OCI-LY7 (cell line): ENCODE results near the gene CA5A.

Source experiments
- EZH2phosphoT487 ChIP-seq: fragments of 200-600 bp; sonication (generic); IDR thresholded peaks from 2 replicates; pipeline ENCODE4 v1.6.1; 2018; ENCODE audit warnings: low read depth, borderline replicate concordance, mild to moderate bottlenecking, mixed run types, antibody characterized with exemption, low read length, moderate library complexity, mixed read lengths
- TF ChIP-seq, protein P1 (sequence below): fragments of 200-600 bp; sonication (generic); conservative IDR thresholded peaks from 2 replicates; pipeline ENCODE4 v1.5.1; 2014; ENCODE audit warnings: mild to moderate bottlenecking, antibody characterized with exemption, low read length, moderate library complexity, mixed read lengths

DNA sequence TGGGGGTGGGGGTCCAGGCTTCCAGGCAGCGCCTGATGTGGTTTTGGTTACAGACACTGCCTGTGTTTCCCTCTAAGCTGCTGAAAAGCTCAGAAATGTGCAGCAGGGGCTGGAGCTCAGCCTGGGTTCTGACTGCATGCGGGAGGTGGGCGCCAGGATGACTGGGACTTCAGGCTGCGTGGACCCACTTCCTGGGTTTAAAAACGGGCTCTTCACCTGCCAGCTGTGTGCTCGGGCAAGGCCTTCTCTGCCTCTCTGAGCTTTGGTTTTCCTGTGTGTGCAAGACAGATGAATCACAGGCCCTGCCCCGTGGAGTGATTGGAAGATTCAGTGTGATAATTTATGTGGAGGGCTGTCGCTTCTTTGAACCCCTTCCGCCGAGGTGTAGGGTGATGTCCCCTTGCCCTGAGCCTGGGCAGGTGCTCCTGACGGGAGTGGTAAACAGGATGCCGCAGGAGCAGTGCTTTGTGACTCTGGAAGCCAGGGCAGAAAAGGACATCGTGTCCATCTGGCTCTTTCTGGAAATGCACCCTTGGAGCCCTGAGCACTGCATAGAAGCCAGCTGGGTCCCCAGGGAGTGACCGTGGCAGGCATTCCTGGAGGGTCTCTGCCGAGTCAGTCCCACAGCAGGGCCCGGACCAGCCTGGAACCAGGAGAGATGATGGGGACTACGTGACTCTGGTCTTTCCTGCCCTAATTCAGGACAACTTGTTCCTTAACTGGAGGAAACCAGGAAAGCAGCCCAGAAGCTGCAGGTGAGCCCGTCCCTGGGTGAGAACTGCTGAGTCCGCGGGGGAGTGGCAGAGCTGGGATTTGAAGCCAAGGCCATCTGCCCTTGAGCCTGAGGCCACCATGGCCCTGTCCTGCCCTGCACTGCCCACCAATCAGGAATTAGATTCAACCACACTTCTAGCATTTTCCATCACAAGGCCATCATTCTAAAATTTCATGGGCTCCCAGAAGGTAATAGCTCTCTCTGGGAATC lies 38.5 kb downstream of the CA5A start:
- TF ChIP-seq, protein P1, sequence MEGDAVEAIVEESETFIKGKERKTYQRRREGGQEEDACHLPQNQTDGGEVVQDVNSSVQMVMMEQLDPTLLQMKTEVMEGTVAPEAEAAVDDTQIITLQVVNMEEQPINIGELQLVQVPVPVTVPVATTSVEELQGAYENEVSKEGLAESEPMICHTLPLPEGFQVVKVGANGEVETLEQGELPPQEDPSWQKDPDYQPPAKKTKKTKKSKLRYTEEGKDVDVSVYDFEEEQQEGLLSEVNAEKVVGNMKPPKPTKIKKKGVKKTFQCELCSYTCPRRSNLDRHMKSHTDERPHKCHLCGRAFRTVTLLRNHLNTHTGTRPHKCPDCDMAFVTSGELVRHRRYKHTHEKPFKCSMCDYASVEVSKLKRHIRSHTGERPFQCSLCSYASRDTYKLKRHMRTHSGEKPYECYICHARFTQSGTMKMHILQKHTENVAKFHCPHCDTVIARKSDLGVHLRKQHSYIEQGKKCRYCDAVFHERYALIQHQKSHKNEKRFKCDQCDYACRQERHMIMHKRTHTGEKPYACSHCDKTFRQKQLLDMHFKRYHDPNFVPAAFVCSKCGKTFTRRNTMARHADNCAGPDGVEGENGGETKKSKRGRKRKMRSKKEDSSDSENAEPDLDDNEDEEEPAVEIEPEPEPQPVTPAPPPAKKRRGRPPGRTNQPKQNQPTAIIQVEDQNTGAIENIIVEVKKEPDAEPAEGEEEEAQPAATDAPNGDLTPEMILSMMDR: no peak
- no peak for TF ChIP-seq EZH2phosphoT487
